Superior temporal gyrus (tissue), 1 donor: Measurements from ENCODE around the gene LRP1B.
A peak's percentile ranks its signal among the peaks of the same experiment; 100 is the strongest.

Source experiments
- DNase-seq: peaks from one replicate; pipeline ENCODE4 v3.0.0-alpha.2; 2016; ENCODE audit errors: extremely low spot score

The LRP1B gene

DNA sequence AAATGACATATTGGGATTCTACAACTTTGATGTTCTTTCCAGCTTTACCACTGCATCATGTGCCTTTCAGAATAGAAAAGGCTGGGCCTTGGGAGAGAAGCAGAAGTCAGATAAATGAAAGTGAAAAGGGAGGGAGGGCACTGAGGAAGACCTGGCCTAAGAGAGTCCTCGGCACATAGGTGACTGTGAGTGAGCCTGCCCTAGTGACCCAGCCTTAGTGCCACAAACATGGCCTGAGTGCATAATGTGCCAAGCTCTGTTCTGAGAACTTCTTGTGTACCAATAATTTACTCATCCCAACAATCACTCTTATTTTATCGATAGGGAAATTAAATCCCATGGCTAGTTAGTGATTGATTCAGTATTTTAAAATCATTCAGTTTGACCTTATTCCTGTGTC is 436.6 kb downstream of the LRP1B start:
- DNase-seq: no peak

DNA sequence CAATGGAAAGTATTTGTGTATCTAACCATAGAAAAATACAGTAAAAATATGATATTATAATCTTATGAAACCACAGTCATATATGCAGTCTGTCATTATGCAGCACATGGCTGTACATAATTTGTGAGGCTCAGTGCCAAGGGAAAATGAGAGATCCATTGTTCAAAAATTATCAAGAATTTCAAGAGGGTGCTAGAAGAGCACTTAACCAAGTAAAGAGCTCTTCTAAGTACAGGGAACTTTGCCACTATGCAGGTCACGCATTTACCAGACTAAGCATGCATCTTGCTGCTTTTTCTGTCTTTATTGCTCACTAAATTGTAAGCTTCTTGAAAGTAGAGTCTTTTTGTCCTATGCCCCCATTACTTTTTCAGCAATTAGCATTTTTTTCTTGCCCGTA is 438.0 kb downstream of the LRP1B start:
- DNase-seq: no peak

DNA sequence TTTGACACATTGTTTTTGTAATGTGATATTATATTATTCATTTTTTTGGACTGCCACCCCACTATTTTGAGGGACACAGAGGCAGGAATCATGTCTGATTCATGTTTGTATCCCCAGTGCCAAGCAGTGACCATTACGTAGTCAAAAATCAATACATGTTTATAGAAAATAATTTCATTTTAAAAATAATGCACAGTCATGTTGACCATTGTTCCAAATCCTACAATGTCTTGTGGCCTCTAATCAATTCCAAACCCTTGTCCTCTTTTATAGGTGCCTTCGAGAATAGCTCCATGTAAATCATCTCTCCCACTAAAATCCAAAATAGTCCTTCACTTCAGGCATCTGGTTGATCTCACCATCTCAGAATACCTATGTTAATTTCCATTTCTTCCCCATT is 454.7 kb downstream of the LRP1B start:
- DNase-seq: no peak

DNA sequence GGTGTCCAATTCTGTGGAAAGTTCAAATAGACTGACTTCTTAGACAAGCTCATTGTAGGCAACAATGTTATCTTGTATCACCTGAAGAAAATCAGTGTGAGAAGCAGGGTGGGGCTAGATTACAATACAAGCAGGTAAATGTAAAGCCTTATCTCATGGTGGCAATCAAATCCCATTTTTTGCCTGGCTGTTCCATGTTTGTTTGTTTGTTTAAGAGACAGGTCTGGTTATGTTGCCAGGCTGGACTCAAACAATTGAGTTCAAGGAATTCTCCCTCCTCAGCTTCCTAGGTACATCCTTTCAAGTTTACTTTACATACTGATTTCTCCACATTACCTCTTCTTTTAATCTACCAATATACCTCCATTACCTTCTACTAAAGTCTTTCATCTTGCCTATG is 464.6 kb downstream of the LRP1B start:
- no peak for DNase-seq

DNA sequence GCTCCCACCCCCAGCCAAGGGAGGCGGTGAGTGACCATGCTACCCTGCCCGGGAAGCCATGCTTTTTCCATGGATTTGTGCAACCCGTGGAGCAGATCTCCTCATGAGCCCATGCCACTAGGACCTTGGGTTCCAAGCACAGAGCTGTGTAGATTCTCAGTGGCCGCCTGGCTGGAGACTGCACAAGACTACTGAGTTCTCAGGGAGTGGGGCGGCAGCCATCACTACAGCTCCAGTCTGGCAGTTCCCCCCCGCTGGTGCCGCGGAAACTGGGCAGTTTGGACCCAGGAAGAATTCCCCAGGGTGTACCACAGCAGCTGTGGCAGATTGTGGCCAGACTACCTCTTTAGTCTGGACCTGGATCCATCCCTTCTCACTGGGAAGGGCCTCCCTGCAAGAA is 470.6 kb downstream of the LRP1B start:
- no peak for DNase-seq

DNA sequence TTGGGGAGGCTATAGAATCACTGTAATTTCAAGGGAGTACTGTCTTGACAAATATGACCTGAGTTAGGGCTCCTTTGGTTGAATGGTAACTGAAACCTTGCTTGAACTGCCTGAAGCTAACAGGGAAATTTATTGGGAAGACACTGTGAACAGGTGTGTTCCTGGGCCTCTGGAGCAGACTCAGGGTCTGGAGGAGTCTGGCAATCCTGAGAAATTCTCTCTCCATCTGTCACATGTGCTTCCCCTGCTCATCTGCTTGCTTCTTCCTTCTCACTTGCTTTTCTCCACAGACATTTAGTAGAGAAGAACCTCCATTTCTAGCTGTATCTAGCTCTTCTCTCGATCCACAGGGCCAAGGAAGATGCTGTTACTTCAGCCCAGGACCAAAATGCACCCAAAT is 476.5 kb downstream of the LRP1B start:
- DNase-seq: no peak

DNA sequence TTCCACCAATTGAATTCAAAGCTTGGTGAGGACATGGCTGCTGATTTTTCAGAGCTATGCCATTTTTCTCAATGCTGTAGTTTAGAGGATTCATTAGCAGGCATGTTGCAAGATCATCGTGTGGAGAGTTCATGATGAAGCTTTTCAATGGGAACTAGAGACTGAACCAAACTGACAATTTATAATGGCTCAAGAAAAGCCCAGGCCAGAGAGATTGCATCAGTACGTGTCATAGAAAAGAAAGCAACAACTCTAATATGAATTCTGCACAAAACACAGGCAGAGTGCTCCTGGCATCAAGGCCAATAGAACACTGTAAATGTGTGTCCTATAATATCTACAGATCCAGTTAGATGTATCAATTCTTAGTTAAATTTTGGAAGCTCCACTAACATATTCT is 477.6 kb downstream of the LRP1B start:
- no peak for DNase-seq

DNA sequence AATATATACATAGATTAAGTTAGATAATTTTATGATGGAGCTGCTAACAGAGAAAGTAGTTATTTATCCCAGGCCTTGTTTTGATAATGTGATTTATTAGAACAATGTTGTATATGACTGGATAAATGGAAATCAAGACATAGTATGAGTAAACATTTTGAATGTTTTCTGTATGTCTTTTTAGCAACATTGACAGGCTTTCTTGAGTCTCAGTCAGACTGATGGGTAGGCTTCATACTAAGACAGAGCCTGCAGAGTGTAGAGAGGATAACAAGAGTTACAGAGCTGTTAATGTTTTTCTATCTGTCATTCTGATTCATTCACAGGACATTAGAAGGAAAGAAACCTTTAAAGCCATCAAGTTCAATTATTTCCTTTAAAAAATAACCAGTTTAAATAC is 478.5 kb downstream of the LRP1B start:
- DNase-seq: no peak

DNA sequence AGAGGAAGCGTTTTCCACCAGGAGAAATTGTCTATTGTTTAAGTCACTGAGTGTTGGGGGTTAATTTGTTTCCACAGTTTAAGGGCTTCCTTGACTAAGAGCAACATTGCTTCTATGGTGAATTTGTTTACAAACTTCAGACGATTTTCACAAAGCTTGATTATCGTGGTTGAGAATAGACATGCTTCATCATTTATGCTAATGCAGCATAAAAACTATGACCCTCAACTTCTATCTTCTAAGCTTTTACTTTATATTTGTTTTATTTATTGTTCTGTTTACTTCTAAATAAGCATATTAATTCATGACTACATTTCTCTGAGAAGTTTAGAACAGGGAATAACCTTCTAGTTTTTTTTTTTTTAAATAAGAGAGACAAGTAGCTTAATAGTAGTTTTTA is 483.5 kb downstream of the LRP1B start:
- DNase-seq: no peak

DNA sequence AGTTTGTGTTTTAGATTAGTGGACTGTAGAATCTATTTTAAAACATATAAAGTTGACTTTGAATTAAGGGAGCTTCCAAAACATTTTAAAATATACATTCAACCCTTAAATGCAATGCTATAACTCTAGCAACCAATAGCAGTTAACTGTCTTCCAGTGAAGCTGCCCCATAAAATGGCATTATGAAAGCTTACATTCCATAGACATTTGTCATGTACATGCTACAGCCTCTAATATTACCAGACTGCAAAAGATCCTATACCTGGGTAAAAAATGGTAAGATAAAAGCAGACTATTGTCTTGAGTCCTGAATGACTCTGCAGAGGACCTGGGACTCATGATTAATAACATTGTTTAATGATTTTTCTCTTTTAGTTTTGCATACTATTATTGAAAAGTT is 489.4 kb downstream of the LRP1B start:
- no peak for DNase-seq

DNA sequence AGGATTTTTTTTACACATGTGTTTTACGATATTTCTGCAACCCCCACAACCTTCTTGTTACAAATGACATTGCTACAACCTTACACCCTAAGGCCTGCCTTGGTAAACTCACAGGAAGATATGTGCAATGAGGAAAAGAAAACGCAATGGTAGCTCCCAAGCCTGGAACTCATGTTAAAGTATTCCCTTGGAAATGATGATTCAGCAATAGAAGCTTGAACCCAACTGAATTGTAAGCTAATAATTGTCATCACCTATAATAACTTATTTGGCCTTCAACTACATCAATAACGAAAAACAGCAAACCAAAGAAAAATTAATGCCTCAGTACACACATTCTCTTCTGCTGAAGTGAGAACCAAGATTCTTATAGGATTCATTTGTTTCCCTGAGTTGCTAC is 491.0 kb downstream of the LRP1B start:
- no peak for DNase-seq

DNA sequence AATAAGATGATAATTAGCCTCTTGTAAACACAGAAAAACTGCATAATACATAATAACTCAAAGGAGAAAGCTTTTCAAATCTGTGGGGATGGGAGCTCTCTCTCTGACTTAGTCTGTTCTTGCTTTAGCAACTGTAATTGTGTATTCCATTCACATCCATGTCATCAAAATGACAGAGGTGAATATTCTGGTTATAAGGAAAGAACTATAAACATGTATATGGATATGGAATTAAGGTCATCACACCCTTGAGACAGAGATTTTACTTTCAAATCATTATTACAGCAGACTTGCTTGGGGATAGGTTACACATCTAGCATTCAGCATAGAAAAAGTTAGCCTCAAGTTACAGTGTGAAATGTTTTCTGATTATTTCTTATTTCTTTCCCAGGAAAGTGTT is 497.7 kb downstream of the LRP1B start:
- no peak for DNase-seq

DNA sequence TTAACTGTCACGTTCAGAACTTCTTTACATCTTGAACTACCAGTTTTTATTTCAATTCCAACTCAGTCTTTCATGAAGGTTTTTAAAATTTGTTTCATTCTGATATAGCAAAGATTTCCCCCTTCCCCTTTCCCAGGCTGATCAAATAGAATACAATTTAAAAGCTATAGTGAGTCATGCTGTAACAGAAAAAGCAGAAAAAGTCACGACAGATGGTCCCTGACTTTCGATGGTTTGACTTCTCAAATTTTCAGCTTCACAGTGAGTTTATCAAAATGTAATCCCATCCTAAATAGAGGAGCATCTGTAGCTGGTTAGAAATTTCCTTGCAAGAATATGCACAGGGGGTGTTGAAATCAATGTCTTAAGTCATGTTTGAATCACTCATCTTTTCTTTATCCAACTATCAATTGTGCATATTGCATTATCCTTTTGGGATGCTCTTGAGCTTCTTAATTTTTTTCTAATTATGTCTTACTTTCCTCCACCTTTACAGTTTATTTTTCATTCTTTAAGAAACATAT is 500.3 kb downstream of the LRP1B start:
- peak; percentile 25 for DNase-seq

DNA sequence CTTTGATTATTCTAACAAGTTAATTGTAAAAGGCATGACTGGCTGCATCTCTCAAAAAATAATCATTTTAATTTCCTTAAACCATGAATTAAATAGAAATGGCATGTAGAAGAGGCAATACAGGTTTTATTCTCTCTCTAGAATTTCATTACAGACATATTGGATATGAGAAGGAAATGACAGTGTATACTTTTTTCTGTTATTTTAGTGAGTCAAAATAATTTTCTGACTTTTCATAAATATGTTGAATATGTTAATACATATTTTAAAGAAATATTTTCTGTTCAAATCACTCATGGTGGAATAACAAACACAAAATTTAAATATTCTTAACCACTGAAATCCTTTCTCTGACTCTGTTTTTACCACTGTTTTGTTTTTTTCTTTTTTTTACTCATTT is 510.4 kb downstream of the LRP1B start:
- no peak for DNase-seq

DNA sequence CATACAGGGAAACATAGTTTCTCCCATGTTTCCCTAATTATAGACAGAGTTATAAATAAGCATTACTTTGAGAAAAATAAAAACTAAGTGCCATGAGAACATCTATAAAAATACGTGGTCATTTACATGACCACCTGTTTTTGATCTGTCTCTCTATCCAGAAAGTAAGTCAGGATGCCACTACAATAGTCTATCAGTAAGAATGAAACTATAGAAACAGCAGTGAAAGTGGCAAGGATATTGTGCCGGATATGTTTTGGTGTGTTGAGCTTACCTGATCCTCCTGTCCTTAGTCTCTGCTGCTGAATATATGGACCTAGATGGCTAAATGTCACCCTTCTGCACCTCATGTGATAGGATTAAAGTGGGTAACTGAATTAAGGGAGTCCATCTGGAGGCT is 512.4 kb downstream of the LRP1B start:
- DNase-seq: no peak

DNA sequence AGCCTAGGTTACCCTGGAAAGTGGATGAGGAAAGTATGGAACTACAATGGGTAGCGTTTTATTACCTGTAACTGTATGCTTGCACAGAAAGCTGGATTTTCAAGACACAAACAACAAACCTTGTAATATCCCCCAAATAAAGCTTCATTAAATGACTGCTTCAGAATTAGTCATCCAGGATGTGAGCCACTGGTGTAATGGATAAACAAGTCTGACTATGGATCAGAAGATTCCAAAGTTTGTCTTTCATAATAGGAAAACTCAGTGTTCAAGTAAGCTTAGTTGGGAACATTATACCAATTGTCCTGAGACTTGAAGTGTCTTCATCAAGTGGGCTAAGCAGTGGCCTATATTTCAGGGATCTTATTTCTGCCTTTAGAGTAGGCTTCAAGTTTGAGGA is 518.8 kb downstream of the LRP1B start:
- DNase-seq: no peak

DNA sequence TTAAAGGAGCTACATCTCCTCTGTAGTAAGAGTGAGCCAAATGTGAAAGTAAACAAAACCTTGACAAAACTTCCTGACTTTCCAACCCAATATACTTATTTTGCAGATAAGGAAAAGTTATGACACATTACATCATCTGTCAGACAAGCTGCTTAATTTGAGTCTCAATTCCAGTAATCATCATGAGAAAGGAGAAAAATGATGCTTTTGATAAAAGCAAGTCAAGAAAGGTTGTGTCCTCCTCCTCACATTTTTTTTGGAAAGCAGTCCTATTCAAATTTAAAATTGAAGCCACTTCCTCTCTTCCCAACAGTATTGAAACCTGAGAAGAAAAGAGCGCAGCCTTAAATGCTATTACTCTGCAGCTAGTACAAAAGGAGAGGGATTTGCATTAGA is 519.6 kb downstream of the LRP1B start:
- no peak for DNase-seq

DNA sequence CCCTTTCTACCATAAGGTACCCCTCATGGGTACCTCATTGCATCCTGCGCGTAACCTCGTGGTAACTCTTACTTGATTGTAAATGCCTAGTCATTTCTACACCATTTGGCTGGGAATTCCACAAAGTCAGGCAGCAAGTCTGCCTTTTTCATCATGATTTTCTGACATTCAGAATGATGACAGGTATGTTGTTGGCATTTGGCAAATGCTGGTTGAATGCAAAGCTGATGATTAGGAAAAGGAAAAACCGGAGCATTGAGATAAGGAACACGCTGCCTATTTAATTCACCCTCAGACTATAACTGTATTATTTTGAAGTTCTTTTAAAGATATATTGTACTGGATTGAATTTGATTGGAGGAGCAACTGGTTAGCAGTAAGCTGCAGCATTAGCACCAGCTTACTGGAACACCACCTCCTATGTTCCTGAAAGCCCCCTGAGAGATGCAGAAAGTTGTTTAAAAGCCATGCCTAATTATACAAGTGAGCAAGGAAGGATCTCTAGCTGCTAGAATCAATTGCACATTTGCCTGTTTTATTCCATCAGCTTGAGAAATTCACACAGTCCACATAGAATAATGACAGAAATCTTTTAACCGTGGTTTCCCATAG is 520.1 kb downstream of the LRP1B start:
- DNase-seq: no peak

DNA sequence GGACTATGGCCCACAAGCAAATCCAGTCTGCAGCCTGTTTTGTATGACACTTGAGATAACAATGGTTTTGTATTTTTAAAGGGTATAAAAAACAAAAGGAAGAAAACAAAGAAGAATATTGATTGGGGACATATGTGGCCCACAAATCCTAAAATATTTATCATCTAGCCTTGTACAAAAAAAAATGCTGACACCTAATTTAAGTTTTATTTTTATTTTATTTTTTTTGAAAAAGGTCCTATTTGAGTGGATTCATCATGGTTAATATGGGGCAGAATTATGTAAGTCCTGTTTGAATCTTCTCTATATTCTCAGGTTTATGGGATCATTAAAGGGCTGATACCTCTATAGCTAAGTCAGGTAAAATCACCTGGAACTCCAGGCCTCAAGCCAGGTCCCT is 525.7 kb downstream of the LRP1B start:
- DNase-seq: no peak

DNA sequence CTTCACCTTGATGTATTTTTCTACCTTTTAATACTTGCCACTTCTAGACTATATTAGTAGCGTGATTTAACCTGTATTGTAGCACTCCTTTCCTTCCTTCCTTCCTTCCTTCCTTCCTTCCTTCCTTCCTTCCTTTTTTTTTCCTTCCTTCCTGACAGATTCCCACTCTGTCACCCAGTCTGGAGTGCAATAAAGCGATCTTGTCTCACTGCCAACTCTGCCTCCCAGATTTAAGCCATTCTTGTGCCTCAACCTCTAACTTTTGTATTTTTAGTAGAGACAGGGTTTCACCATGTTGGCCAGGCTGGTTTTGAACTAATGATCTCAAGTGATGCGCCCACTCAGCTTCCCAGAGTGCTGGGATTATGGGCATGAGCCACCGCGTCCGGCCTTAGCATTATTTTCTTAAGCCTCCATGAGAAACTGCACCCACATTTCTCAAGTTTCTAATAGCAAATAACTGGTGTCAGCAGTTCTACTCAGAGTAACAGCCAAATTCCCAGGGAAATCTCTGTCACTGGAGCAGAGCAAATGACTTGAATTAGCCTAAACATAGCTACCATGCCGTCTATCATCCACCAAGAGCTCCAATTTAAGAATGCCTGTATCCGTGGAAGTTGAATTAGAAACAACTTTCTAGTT is 529.2 kb downstream of the LRP1B start:
- DNase-seq: no peak

DNA sequence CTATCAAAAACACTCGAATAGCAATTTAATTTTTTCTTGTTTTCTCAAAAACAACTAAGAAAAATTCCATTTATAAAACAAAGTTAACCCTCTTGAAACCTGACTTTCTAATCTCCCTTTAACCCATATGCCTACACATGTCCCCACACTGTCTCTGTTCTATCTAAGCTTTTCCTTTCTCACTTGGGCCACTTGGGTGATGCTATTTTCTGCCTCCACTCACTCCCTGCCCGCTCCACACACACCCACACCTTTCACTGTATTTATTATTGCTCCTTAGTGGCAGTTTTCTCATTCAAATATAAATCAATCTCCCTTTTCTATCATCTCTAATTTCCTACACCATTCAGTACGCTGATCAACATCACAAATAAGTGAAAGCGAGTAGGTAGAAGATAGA is 531.1 kb downstream of the LRP1B start:
- no peak for DNase-seq

DNA sequence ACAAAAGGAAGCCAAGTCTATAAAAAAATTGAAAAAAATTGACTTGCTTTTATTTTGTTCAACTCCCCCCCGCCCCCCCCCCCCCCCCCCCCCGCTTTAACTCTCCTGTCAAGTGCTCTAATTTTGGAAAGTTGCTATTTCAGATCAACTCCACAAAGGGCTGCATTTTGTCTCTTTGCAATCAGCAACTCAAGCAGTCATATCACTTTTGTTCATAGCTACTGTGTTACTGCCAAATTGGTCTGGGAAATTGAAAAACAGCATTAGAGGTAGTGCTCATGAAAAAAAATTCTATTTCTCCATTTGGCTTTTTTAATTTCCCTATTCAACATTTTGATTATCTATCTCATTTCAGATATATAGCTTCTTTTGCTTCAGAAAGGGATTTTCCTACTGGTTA is 531.8 kb downstream of the LRP1B start:
- no peak for DNase-seq

DNA sequence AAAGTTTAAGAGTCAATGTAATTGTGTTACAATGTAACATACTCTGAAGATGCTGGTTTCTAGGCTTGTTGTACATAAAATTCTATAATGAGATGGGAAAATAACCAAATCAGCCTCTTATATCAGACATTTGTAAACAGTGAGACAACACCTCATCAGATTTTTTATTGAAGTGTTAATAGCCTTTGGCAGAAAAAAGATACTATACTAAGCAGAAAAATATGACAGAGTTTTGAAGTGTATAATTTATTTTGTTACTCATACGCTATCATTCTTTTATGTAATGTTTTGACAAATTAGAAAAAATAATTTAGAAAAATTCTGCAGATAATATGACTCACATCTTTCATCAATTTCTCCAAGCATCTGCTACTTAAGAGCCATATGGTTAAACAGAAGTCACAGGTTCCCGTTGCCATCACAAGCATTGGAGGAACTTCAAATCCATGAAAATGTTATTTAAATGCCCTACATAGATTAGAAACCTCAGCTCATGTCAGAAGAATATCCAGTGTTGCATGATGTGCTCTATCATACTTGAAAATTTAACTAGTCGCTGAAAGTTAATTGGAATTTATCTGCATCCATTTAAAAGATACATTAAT is 535.4 kb downstream of the LRP1B start:
- DNase-seq: no peak

DNA sequence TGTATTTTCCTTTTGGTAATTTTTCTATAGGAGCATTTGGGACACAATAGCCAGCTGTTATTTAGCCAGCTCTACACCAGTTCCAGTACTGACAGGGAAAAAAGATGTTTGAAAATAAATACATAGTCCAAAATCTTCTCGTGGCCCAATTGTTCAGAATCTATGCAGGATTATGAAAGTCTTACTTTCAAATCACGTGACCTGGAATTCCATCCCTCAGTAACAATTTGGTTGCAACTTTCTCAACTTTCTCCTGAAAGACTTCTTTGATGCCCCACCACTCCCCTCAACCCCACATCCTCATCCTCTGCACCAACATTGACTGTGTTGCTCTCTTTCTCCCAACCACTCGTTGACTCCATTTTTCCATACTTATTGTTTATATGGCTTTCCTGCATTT is 539.0 kb downstream of the LRP1B start:
- no peak for DNase-seq
